NCI-H2227 treated with DMSO at 0.1 percent for 48 hours (cell line): ENCODE results near the gene MCHR1.
"Not testable (repeated sequence)": the region's sequence is repeated elsewhere in the genome, so short reads cannot be mapped to it uniquely, and the experiment has no call there.

Experiments
- DNase-seq: peaks from one replicate; lab custom pipeline; 2025; lab: John Stamatoyannopoulos, UW

The MCHR1 gene

GRCh38 chr22:40691532-40691931 lies 12.2 kb downstream of the MCHR1 start:
- no peak for DNase-seq

- no peak for DNase-seq
Measured at GRCh38 chr22:40694411-40694810, 15.1 kb downstream of the MCHR1 start.

- DNase-seq = no peak
Measured at GRCh38 chr22:40701274-40701673, 22.0 kb downstream of the MCHR1 start.

GRCh38 chr22:40703174-40703573 lies 23.9 kb downstream of the MCHR1 start:
- no peak for DNase-seq

- no peak for DNase-seq
Measured at GRCh38 chr22:40703736-40704135, 24.5 kb downstream of the MCHR1 start.

- DNase-seq = no peak
Measured at GRCh38 chr22:40705918-40706682, 26.8 kb downstream of the MCHR1 start.

- no peak for DNase-seq
Measured at GRCh38 chr22:40707154-40707553, 27.9 kb downstream of the MCHR1 start.

GRCh38 chr22:40708177-40708576 lies 28.9 kb downstream of the MCHR1 start:
- DNase-seq = no peak

- no peak for DNase-seq
Measured at GRCh38 chr22:40709752-40710413, 30.6 kb downstream of the MCHR1 start.

- no peak for DNase-seq
Measured at GRCh38 chr22:40712311-40712710, 33.0 kb downstream of the MCHR1 start.

GRCh38 chr22:40714499-40715337 lies 35.4 kb downstream of the MCHR1 start:
- DNase-seq = peak; percentile 86

- no peak for DNase-seq
Measured at GRCh38 chr22:40716116-40716515, 36.8 kb downstream of the MCHR1 start.

- not testable (repeated sequence) for DNase-seq
Measured at GRCh38 chr22:40717657-40718056, 38.4 kb downstream of the MCHR1 start.

GRCh38 chr22:40718250-40719204 lies 39.2 kb downstream of the MCHR1 start:
- DNase-seq = no peak

- no peak for DNase-seq
Measured at GRCh38 chr22:40719599-40719998, 40.3 kb downstream of the MCHR1 start.

GRCh38 chr22:40720156-40720537 lies 40.9 kb downstream of the MCHR1 start:
- DNase-seq = not testable (repeated sequence)

GRCh38 chr22:40720538-40721256 lies 41.4 kb downstream of the MCHR1 start:
- peak; percentile 21 for DNase-seq

- DNase-seq = peak; percentile 85
Measured at GRCh38 chr22:40721266-40721665, 42.0 kb downstream of the MCHR1 start.

GRCh38 chr22:40723396-40723933 lies 44.2 kb downstream of the MCHR1 start:
- no peak for DNase-seq

GRCh38 chr22:40726514-40726913 lies 47.2 kb downstream of the MCHR1 start:
- DNase-seq = peak; percentile 17
